Measurements from ENCODE around the gene WWOX.

WWOX gene

DNA sequence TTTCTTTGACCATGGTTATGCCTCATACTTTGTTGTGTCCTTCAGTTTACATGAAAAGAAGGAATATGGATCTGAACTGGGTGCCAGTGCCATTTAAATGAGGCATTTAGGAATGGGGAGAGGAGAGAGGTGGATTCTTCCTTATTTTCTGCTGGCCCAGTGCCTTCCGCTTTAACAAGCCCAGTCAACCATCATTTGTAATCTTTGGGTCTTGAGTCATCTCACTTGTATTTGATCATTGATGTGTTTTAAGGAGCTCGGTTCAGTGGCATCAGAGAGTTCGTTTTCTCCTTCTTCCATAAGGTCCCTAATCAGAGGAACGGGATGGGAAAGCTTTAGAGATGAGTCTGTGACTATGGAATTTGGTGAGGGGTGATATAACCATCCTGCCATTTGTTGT, 334.9 kb downstream of the WWOX start:
- no peak for DNase-seq (ENCODE audit: low read depth)
- no peak overlapping the region for H3K4me3 ChIP-seq (ENCODE audit: low read length)
- TF ChIP-seq, protein P1, sequence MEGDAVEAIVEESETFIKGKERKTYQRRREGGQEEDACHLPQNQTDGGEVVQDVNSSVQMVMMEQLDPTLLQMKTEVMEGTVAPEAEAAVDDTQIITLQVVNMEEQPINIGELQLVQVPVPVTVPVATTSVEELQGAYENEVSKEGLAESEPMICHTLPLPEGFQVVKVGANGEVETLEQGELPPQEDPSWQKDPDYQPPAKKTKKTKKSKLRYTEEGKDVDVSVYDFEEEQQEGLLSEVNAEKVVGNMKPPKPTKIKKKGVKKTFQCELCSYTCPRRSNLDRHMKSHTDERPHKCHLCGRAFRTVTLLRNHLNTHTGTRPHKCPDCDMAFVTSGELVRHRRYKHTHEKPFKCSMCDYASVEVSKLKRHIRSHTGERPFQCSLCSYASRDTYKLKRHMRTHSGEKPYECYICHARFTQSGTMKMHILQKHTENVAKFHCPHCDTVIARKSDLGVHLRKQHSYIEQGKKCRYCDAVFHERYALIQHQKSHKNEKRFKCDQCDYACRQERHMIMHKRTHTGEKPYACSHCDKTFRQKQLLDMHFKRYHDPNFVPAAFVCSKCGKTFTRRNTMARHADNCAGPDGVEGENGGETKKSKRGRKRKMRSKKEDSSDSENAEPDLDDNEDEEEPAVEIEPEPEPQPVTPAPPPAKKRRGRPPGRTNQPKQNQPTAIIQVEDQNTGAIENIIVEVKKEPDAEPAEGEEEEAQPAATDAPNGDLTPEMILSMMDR (IDR thresholded peaks at IDR 0.05; ENCODE audit: insufficient read depth, low read depth, low read length, missing control alignments), result no peak

DNA sequence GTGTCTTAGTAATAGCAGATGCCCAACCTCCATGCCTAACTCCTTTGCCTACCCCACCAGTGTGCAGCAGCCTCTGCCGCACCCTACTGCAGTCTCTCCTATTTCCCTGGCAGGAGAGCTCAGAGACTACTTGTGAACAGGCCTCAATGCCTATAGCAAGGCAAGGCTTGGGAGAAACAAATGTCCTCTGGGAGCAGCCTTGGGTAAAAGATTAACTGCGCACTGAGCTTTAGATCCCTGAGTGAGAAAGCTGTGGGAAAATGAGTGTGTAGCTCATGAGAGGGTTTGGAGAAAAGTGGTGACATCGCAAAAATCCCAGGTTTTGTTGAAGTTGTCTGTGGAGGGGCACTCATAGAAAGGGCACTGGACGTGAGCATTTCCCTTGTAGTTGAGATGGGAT, 335.8 kb downstream of the WWOX start:
- TF ChIP-seq, protein P1 (IDR thresholded peaks at IDR 0.05; ENCODE audit: insufficient read depth, low read depth, low read length, missing control alignments), result no peak
- no peak for DNase-seq (ENCODE audit: low read depth)
- H3K4me3 ChIP-seq (ENCODE audit: low read length), result no peak overlapping the region

DNA sequence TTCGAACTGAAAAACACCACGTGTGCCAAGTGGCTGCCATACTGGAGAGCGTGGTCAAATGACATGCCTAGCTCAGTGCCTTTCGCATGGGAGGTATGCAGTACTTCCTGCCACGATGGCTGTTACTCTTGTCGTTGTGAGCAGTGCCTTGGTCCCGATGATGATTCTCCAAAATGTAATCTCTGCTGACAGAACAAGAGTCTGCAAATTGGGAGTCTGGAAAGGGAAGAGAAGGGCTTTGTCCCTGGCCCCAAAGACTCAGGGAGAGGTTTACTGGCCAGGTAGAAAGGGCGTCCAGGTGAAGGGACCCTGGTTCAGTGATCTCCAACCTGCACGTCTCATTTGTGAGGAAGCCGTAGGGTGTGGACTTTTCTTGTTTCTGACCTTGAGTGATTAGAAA, 336.6 kb downstream of the WWOX start:
- no peak overlapping the region for H3K4me3 ChIP-seq (ENCODE audit: low read length)
- no peak for DNase-seq (ENCODE audit: low read depth)
- TF ChIP-seq, protein P1 (IDR thresholded peaks at IDR 0.05; ENCODE audit: insufficient read depth, low read depth, low read length, missing control alignments), result no peak

DNA sequence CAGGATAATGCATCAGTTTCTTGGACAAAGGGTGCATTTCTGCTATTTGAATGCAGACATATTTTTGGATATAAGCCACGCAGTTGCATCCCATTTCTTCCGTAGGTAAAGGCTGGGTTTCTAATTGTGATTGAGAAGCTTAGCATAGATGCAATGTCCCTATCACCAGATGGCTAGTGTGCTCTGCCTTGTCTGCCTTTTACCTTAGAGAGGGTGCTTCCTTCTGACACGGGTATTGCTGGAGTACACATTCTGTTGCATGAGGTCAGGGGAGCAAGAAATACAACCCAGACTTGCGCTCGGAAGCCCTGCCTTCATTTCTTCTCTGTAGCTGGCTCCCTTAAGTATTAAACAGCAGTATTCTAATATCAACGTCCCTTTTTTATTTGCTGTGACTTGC, 337.4 kb downstream of the WWOX start:
- TF ChIP-seq, protein P1 (IDR thresholded peaks at IDR 0.05; ENCODE audit: insufficient read depth, low read depth, low read length, missing control alignments), result no peak
- no peak for DNase-seq (ENCODE audit: low read depth)

DNA sequence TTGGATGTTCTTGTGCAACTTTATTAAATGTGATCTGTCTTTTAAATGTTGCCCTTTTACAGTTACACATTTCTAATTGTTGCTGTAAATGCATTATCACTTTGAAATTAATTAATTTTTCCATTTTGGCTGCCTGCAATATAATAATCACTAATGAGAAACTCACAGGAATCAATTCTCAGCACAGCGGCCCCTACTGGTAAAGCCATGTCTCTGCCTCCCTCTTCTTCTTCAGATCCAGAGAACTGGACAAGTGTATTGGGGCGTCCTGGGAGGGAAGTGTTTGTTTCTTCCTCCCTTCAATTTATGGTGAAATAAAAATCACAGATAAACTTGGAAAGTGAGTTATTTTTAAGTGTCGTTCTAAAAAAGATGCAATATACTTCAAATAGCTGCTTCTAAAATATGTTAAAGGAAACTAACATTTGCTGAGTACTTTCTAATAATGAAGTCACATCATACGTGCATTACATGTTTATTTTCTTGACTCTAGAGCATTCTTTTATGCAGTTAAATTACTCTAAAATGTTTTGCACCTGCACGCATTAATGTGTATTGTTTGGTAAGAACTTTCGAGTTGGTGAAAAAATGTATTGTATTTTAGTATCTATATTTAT, 338.0 kb downstream of the WWOX start:
- peak; percentile 35 for DNase-seq (ENCODE audit: low read depth)
- TF ChIP-seq, protein P1 (IDR thresholded peaks at IDR 0.05; ENCODE audit: insufficient read depth, low read depth, low read length, missing control alignments), result peak; percentile 84
- no peak overlapping the region for H3K4me3 ChIP-seq (ENCODE audit: low read length)

More for the DNA sequence above, 337.4 kb downstream of the WWOX start:
- H3K4me3 ChIP-seq (ENCODE audit: low read length), result no peak overlapping the region

DNA sequence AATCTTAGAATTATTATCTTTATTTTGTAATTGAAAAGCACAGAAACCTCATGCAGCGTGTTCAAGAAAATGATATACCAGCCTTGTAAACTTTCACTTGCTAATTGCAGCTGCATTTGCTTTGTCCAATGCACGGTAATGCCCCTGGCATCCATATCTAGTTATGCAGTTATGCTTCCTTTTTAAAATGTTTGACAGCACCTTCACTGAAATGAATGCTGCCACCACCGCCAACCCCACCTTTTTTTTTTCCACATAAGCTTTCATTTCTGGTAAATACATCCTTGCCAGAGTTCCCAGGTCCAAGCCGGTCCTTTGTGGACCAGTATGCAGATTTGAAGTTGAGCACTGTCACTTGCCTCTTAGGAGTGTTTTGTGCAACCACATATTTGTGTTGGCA, 338.8 kb downstream of the WWOX start:
- no peak overlapping the region for H3K4me3 ChIP-seq (ENCODE audit: low read length)
- no peak for DNase-seq (ENCODE audit: low read depth)
- TF ChIP-seq, protein P1 (IDR thresholded peaks at IDR 0.05; ENCODE audit: insufficient read depth, low read depth, low read length, missing control alignments), result no peak

DNA sequence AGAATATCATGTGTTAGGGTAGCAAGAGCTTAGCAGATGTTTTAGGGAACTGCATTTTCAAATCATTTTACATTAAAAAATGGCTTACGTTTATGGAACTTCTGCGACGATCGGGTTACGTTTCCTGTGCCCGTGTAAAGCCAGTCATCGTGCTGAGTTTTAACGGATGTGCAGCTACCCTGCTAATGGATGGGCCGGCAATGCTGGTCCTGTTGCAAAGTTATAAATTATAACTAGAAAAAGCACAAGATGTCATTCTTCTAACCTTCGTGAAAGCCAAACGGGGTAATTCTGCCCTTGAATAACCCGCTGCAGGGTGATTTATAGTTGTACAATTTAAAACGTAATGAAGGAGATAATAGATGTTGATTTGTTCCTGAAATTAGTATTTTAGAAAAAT, 339.2 kb downstream of the WWOX start:
- H3K4me3 ChIP-seq (ENCODE audit: low read length), result no peak overlapping the region
- DNase-seq (ENCODE audit: low read depth), result no peak
- TF ChIP-seq, protein P1 (IDR thresholded peaks at IDR 0.05; ENCODE audit: insufficient read depth, low read depth, low read length, missing control alignments), result no peak

All from epithelial cell of esophagus (primary cell).